GM12878 (cell line): ENCODE measurements around the gene NR1D1. TPM values are rescaled to one million over a fixed set of nuclear protein-coding genes. Genes with fewer than 3 reads are reported as not detected.

ENCODE experiments used
- ATAC-seq: fragments of 200-7000 bp; cut with Tn5 transposase; 3 replicates; pipeline ENCODE4 v1.9.1; 2020; ENCODE audit warnings: mild to moderate bottlenecking, moderate library complexity
- BruUV-seq: library from RNA; stranded (reverse); fragments of 400-500 nt; replicated peaks from 2 replicates; lab custom pipeline; 2021; lab: Mats Ljungman, UMichigan
- CTCF ChIA-PET: fragments of 300-600 bp; sonication (Branson Sonifier 250); formaldehyde crosslinking; extraction: SDS; loops from one replicate; lab custom pipeline; 2021; ENCODE audit warnings: inconsistent platforms; lab: Yijun Ruan, JAX
- POLR2A ChIA-PET: fragments of 350-600 bp; formaldehyde crosslinking; extraction: SDS; loops from one replicate; lab custom pipeline; 2021; ENCODE audit warnings: inconsistent platforms; lab: Charles Lee
- RAD21 ChIA-PET: fragments of 300-600 bp; sonication (Branson Sonifier 250); formaldehyde crosslinking; loops from one replicate; lab custom pipeline; 2023; ENCODE audit warnings: antibody characterized with exemption; ENCODE audit not compliant: unreplicated experiment; lab: Charles Lee
- SMC1A ChIA-PET: fragments of 300-600 bp; sonication (Branson Sonifier 250); formaldehyde crosslinking; loops from one replicate; lab custom pipeline; 2023; ENCODE audit not compliant: unreplicated experiment, uncharacterized antibody; lab: Charles Lee
- DNase-seq: peaks from one replicate; pipeline ENCODE4 v3.0.0-alpha.2; 2011; ENCODE audit warnings: low read depth, low spot score
- FAIRE-seq: peaks from 3 replicates; lab custom pipeline; 2011; peaks lifted over from hg19 to GRCh38; lab: Jason Lieb, UNC
- H2AFZ ChIP-seq: 2 replicates; pipeline ENCODE4 v1.6.0; 2011; ENCODE audit warnings: low read depth, low read length, control low read depth; ENCODE audit not compliant: control insufficient read depth
- H3K27ac ChIP-seq: 2 replicates; pipeline ENCODE4 v1.5.1; 2011; ENCODE audit warnings: control low read depth; ENCODE audit not compliant: control insufficient read depth, insufficient read depth
- H3K27me3 ChIP-seq, 2 experiments: replicated peaks in 1 of 2; 2 replicates each; pipeline versions ENCODE4 v1.6.0 to v1.6.1; 2011; ENCODE audit warnings: low read length in 1 of 2; ENCODE audit not compliant: control insufficient read depth in 2 of 2, insufficient read depth in 2 of 2
- H3K36me3 ChIP-seq, 2 experiments: 2 replicates each; pipeline ENCODE4 v1.5.1; 2011; ENCODE audit warnings: low read length in 1 of 2; ENCODE audit not compliant: control insufficient read depth in 2 of 2, insufficient read depth in 2 of 2
- H3K4me1 ChIP-seq: 2 replicates; pipeline ENCODE4 v1.6.1; 2011; ENCODE audit warnings: mild to moderate bottlenecking, low read length, moderate library complexity, mixed read lengths; ENCODE audit not compliant: control insufficient read depth, insufficient read depth
- H3K4me2 ChIP-seq: 2 replicates; pipeline ENCODE4 v1.6.0; 2011; ENCODE audit warnings: control low read depth; ENCODE audit not compliant: control insufficient read depth, insufficient read depth
- H3K4me3 ChIP-seq: fragments of 200-600 bp; sonication (generic); 2 replicates; pipeline ENCODE4 v1.5.1; 2016
- H3K79me2 ChIP-seq: 2 replicates; pipeline ENCODE4 v1.6.0; 2011; ENCODE audit warnings: low read length; ENCODE audit not compliant: control insufficient read depth, insufficient read depth
- H3K9ac ChIP-seq: 2 replicates; pipeline ENCODE4 v1.8.0; 2011; ENCODE audit warnings: low read length, control low read depth, mixed read lengths; ENCODE audit not compliant: control insufficient read depth, insufficient read depth
- H3K9me3 ChIP-seq: replicated peaks from 3 replicates; pipeline ENCODE4 v1.5.1; 2011; ENCODE audit warnings: mild to moderate bottlenecking, low read length; ENCODE audit not compliant: control insufficient read depth, insufficient read depth
- H4K20me1 ChIP-seq: 2 replicates; pipeline ENCODE4 v1.6.0; 2011; ENCODE audit not compliant: control insufficient read depth, insufficient read depth
- BRCA1 ChIP-seq: IDR thresholded peaks from 2 replicates; pipeline ENCODE4 v1.6.1; 2011; ENCODE audit warnings: low read depth, low read length, improper control_type of control experiment
- CEBPB ChIP-seq, 2 experiments: fragments of 150-350 bp in 1 of 2; IDR thresholded peaks; 2 replicates each; pipeline ENCODE4 v1.6.1; 2012 to 2014; ENCODE audit warnings: low read depth in 2 of 2, low read length in 2 of 2, borderline replicate concordance in 1 of 2, inconsistent platforms in 1 of 2
- CHD1 ChIP-seq: IDR thresholded peaks from 2 replicates; pipeline ENCODE4 v1.6.1; 2012; ENCODE audit warnings: low read depth, low read length, improper control_type of control experiment
- NFIC ChIP-seq: IDR thresholded peaks from 2 replicates; pipeline ENCODE4 v1.6.1; 2012; ENCODE audit warnings: low read depth, mild to moderate bottlenecking, inconsistent platforms, low read length, moderate library complexity
- NFXL1 ChIP-seq: fragments of 450-650 bp; IDR thresholded peaks from 2 replicates; pipeline ENCODE4 v1.6.1; 2017; ENCODE audit warnings: antibody characterized with exemption, mild to moderate bottlenecking, borderline replicate concordance
- SREBF1 ChIP-seq: IDR thresholded peaks from 2 replicates; pipeline ENCODE4 v1.6.1; 2012; ENCODE audit warnings: mild to moderate bottlenecking, low read length
- SUZ12 ChIP-seq: fragments of 200-600 bp; sonication (generic); IDR thresholded peaks from one replicate; pipeline ENCODE4 v1.6.1; 2018; ENCODE audit warnings: antibody characterized with exemption, mild to moderate bottlenecking; ENCODE audit not compliant: unreplicated experiment
- ZNF384 ChIP-seq: IDR thresholded peaks from 2 replicates; pipeline ENCODE4 v1.6.1; 2012; ENCODE audit warnings: low read depth, mild to moderate bottlenecking, low read length, improper control_type of control experiment, borderline replicate concordance
- ZNF622 ChIP-seq: fragments of 450-650 bp; IDR thresholded peaks from 2 replicates; pipeline ENCODE4 v1.6.1; 2017; ENCODE audit warnings: mild to moderate bottlenecking, inconsistent platforms
- WGBS: methylation state at CpG from one replicate; pipeline ENCODE4 v1.1.6; 2016; ENCODE audit warnings: low lambda C conversion rate; ENCODE audit not compliant: insufficient replicate concordance, insufficient coverage; ENCODE audit errors: missing lambda C conversion rate; 5-methylcytosine and 5-hydroxymethylcytosine counted together
- in situ Hi-C: fragments of 300-500 bp; cut with MboI; formaldehyde crosslinking; loops from 9 replicates; pipeline ENCODE4 v1.14.3; 2018; ENCODE audit warnings: mixed read lengths
- intact Hi-C: fragments of 100-400 bp; cut with micrococcal nuclease; formaldehyde crosslinking; loops from one replicate; pipeline ENCODE4 v1.14.2; 2022; ENCODE audit not compliant: unreplicated experiment
- polyA plus RNA-seq, 11 experiments: library from polyadenylated mRNA; depleted of rRNA in 4 of 11; unstranded in 6 of 11; stranded (reverse) in 5 of 11; fragments of >200 nt; fragmentation: Nextera tagmentation in 4 of 11; fragmentation: Illumina TruSeq in 1 of 11; extraction: Ambion mirVana in 4 of 11; extraction: Trizol in 1 of 11; gene quantifications; 1 replicate in 1 of 11; 2 replicates in 10 of 11; pipeline versions ENCODE4 v1.2.1 to v1.2.3, GENCODE V29; 2011 to 2016; ENCODE audit warnings: inconsistent platforms in 2 of 11, missing spikeins in 2 of 11, low read depth in 1 of 11
- total RNA-seq, 4 experiments: library from RNA; depleted of rRNA in 3 of 4; stranded (reverse); fragments of >200 nt in 3 of 4; fragmentation: Illumina TruSeq in 1 of 4; extraction: Trizol in 1 of 4; gene quantifications; 2 replicates each; pipeline versions ENCODE4 v1.2.1 to v1.2.3, GENCODE V29; 2013 to 2021
- TF ChIP-seq, protein P1 (sequence below): fragments of 450-650 bp; IDR thresholded peaks from 2 replicates; pipeline ENCODE4 v1.6.1; 2017; ENCODE audit warnings: low read depth, mild to moderate bottlenecking, moderate library complexity
- TF ChIP-seq, protein P2 (sequence below): IDR thresholded peaks from 2 replicates; pipeline ENCODE4 v1.6.1; 2012; ENCODE audit warnings: improper control_type of control experiment, low read depth, low read length; ENCODE audit not compliant: insufficient replicate concordance
- TF ChIP-seq, protein P3 (sequence below): fragments of 450-650 bp; conservative IDR thresholded peaks from 2 replicates; pipeline ENCODE4 v1.6.1; 2017; ENCODE audit warnings: mild to moderate bottlenecking, moderate library complexity

The NR1D1 gene
- total and polyA plus RNA-seq, 10 of the 15 experiments (the other 5 are each of a cell fraction or from before 2014, with no cell fraction given): 0.10 to 3.4 (median 0.94) TPM

DNA sequence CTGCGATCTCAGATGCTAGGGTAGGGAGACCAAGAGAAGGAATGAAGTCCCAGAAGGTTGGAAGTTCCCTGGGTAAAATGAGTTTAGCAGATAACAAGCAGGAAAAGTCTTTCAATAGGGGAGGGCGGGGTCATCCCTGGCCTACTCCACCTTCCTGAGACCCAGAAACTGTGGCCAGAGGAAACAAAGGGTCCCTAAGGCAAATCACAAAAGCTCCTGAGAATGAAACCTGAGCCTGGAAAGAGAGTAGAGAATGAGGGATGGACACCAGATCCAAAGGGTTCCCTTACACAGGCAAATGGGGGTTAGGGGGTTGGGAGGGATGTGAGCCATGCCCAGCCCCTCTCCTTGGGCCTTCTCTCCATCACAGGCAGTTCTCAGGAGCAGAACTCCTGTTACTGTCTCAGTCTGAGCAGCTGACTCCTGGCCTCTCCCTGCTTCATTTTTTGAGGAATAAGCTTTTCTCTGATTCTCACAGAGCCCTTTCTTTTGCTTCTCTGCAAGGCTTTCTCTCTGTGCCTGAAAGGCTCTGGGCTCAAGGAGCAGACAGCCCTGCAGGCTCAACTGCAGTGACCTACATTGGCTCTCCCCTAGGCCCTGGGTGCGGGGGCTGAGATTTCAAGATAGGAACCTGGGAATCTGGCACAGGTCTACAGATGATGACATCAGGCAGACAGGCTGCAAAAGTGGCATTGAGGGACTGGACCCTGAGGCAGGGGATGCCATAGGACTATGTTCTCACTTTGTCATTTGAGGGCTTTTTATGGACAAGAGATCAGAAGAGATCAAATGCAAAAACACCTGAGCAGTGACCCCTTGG lies 9.8 kb upstream of the NR1D1 start:
- ChIA-PET RAD21 (interaction anchor here (0.6 to 7.0 kb wide), 13 partner anchors 12 to 95 kb away, joined by 3 to 246 read pairs (median 11); partner anchors contain the start of genes CSF3, MED24 and NR1D1), CTCF (interaction anchor here (0.9 to 7.9 kb wide), 24 partner anchors 11 to 237 kb away, joined by 3 to 367 read pairs (median 30); partner anchors contain the start of genes CASC3, CDC6, CSF3 and MED24), SMC1A (interaction anchor here (1.0 to 8.0 kb wide), 18 partner anchors 11 to 181 kb away, joined by 3 to 177 read pairs (median 16); partner anchors contain the start of genes CASC3, CDC6, CSF3 and MED24), POLR2A (interaction anchor here (0.6 to 5.8 kb wide), 3 partner anchors 10 to 150 kb away, joined by 4 to 50 read pairs (median 6); partner anchors contain the start of gene NR1D1)
- no peak overlapping the region for H3K4me2 ChIP-seq
- FAIRE-seq (no peak), DNase-seq (no peak), ATAC-seq (no peak)
- no peaks in the 10 kb centered on the region for H3K36me3 ChIP-seq
- in situ Hi-C loops (loop anchor here (5.0 kb wide), 2 partner anchors 57 to 177 kb away; partner anchors contain the start of gene CDC6), intact Hi-C loops (loop anchor here (5.0 kb wide), 2 partner anchors 42 to 182 kb away; no protein-coding TSS in a partner anchor)
- no peaks in the 10 kb centered on the region for H4K20me1 ChIP-seq
- no peaks in the 10 kb centered on the region for H3K9me3 ChIP-seq
- no peaks in the 10 kb centered on the region for H3K79me2 ChIP-seq
- no peak overlapping the region for H3K9ac ChIP-seq
- no peak overlapping the region for H2AFZ ChIP-seq
- no peaks in the 10 kb centered on the region for H3K27me3 ChIP-seq
- WGBS: 82% methylated on average over 3 of the region's 3 CpGs
- peaks cover 52% of the 10 kb centered on the region for H3K4me1 ChIP-seq
- BruUV-seq: no TSS peak
- no peak overlapping the region for H3K27ac ChIP-seq
- H3K4me3 ChIP-seq: no peak overlapping the region
- TF ChIP-seq CEBPB (IDR thresholded peaks at IDR 0.05; ENCODE audit: borderline replicate concordance in 1 of 2, low read depth in 2 of 2, low read length in 2 of 2) (no peak), NFIC (no peak), NFXL1 (no peak), SREBF1 (no peak), SUZ12 (no peak), ZNF384 (no peak), BRCA1 (no peak), ZNF622 (no peak), CHD1 (no peak)
- TF ChIP-seq, protein P1, sequence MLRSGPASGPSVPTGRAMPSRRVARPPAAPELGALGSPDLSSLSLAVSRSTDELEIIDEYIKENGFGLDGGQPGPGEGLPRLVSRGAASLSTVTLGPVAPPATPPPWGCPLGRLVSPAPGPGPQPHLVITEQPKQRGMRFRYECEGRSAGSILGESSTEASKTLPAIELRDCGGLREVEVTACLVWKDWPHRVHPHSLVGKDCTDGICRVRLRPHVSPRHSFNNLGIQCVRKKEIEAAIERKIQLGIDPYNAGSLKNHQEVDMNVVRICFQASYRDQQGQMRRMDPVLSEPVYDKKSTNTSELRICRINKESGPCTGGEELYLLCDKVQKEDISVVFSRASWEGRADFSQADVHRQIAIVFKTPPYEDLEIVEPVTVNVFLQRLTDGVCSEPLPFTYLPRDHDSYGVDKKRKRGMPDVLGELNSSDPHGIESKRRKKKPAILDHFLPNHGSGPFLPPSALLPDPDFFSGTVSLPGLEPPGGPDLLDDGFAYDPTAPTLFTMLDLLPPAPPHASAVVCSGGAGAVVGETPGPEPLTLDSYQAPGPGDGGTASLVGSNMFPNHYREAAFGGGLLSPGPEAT: no peak
- TF ChIP-seq, protein P2, sequence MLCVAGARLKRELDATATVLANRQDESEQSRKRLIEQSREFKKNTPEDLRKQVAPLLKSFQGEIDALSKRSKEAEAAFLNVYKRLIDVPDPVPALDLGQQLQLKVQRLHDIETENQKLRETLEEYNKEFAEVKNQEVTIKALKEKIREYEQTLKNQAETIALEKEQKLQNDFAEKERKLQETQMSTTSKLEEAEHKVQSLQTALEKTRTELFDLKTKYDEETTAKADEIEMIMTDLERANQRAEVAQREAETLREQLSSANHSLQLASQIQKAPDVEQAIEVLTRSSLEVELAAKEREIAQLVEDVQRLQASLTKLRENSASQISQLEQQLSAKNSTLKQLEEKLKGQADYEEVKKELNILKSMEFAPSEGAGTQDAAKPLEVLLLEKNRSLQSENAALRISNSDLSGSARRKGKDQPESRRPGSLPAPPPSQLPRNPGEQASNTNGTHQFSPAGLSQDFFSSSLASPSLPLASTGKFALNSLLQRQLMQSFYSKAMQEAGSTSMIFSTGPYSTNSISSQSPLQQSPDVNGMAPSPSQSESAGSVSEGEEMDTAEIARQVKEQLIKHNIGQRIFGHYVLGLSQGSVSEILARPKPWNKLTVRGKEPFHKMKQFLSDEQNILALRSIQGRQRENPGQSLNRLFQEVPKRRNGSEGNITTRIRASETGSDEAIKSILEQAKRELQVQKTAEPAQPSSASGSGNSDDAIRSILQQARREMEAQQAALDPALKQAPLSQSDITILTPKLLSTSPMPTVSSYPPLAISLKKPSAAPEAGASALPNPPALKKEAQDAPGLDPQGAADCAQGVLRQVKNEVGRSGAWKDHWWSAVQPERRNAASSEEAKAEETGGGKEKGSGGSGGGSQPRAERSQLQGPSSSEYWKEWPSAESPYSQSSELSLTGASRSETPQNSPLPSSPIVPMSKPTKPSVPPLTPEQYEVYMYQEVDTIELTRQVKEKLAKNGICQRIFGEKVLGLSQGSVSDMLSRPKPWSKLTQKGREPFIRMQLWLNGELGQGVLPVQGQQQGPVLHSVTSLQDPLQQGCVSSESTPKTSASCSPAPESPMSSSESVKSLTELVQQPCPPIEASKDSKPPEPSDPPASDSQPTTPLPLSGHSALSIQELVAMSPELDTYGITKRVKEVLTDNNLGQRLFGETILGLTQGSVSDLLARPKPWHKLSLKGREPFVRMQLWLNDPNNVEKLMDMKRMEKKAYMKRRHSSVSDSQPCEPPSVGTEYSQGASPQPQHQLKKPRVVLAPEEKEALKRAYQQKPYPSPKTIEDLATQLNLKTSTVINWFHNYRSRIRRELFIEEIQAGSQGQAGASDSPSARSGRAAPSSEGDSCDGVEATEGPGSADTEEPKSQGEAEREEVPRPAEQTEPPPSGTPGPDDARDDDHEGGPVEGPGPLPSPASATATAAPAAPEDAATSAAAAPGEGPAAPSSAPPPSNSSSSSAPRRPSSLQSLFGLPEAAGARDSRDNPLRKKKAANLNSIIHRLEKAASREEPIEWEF: no peak
- TF ChIP-seq, protein P3, sequence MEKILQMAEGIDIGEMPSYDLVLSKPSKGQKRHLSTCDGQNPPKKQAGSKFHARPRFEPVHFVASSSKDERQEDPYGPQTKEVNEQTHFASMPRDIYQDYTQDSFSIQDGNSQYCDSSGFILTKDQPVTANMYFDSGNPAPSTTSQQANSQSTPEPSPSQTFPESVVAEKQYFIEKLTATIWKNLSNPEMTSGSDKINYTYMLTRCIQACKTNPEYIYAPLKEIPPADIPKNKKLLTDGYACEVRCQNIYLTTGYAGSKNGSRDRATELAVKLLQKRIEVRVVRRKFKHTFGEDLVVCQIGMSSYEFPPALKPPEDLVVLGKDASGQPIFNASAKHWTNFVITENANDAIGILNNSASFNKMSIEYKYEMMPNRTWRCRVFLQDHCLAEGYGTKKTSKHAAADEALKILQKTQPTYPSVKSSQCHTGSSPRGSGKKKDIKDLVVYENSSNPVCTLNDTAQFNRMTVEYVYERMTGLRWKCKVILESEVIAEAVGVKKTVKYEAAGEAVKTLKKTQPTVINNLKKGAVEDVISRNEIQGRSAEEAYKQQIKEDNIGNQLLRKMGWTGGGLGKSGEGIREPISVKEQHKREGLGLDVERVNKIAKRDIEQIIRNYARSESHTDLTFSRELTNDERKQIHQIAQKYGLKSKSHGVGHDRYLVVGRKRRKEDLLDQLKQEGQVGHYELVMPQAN: no peak
